B cell (primary cell): ENCODE results near the gene RORC. TPM values are rescaled to one million over a fixed set of nuclear protein-coding genes. Genes with fewer than 3 reads are reported as not detected.

Experiments
- ATAC-seq: fragments of 200-7000 bp; cut with Tn5 transposase; one replicate; pipeline ENCODE4 v1.10.0; 2021; ENCODE audit warnings: low read depth, mild to moderate bottlenecking, moderate number of reproducible peaks, moderate library complexity
- CTCF ChIA-PET: fragments of 350-600 bp; sonication (Branson Sonifier 250); formaldehyde crosslinking; loops from one replicate; lab custom pipeline; 2021; ENCODE audit warnings: antibody characterized with exemption, inconsistent platforms; lab: Charles Lee
- POLR2A ChIA-PET: fragments of 350-600 bp; sonication (Branson Sonifier 250); formaldehyde crosslinking; loops from one replicate; lab custom pipeline; 2021; ENCODE audit warnings: antibody characterized with exemption; lab: Charles Lee
- DNase-seq: peaks from one replicate; pipeline ENCODE4 v3.0.0; 2013
- H2AFZ ChIP-seq: 2 replicates; pipeline ENCODE4 v1.6.1; 2012; ENCODE audit warnings: mild to moderate bottlenecking, low read depth, low read length; ENCODE audit not compliant: insufficient read depth, poor library complexity, severe bottlenecking
- H3K27ac ChIP-seq, 2 donors: 1 replicate in 1 of 2; 2 replicates in 1 of 2; pipeline ENCODE4 v1.5.1; 2012 to 2013; ENCODE audit warnings: low read length in 2 of 2, mild to moderate bottlenecking in 2 of 2, moderate library complexity in 1 of 2
- H3K27me3 ChIP-seq, 4 experiments: fragments of 200-600 bp in 1 of 4; sonication (generic) in 1 of 4; replicated peaks in 1 of 4; 1 replicate in 2 of 4; 2 replicates in 2 of 4; pipeline versions ENCODE4 v1.6.1 to v1.7.0; 2013 to 2016; ENCODE audit warnings: low read length in 3 of 4, mild to moderate bottlenecking in 2 of 4, mixed read lengths in 1 of 4, moderate library complexity in 1 of 4; ENCODE audit not compliant: insufficient read depth in 4 of 4, control insufficient read depth in 3 of 4; ENCODE audit errors: control extremely low read depth in 1 of 4
- H3K36me3 ChIP-seq, 2 experiments: replicated peaks in 1 of 2; 1 replicate in 1 of 2; 2 replicates in 1 of 2; pipeline versions ENCODE4 v1.6.1 to v1.7.1; 2013; ENCODE audit warnings: low read length in 1 of 2; ENCODE audit not compliant: insufficient read depth in 2 of 2, control insufficient read depth in 1 of 2; ENCODE audit errors: control extremely low read depth in 1 of 2, extremely low read depth in 1 of 2
- H3K4me1 ChIP-seq, 2 donors: fragments of 200-600 bp in 1 of 2; sonication (generic) in 1 of 2; 1 replicate in 1 of 2; 2 replicates in 1 of 2; pipeline versions ENCODE4 v1.5.1 to v1.6.1; 2013 to 2017; ENCODE audit warnings: low read length in 2 of 2; ENCODE audit not compliant: control insufficient read depth in 2 of 2, insufficient read depth in 2 of 2
- H3K4me2 ChIP-seq: replicated peaks from 2 replicates; pipeline ENCODE3; 2012; ENCODE audit warnings: mild to moderate bottlenecking, low read depth, low read length; ENCODE audit not compliant: poor library complexity, severe bottlenecking
- H3K4me3 ChIP-seq, 5 experiments: fragments of 200-600 bp in 1 of 5; sonication (generic) in 1 of 5; 1 replicate in 3 of 5; 2 replicates in 2 of 5; pipeline versions ENCODE4 v1.5.1 to v1.7.0; 2011 to 2016; ENCODE audit warnings: low read length in 4 of 5, mild to moderate bottlenecking in 4 of 5, low read depth in 2 of 5, control low read depth in 1 of 5, moderate library complexity in 1 of 5; ENCODE audit not compliant: insufficient read depth in 1 of 5; ENCODE audit errors: control extremely low read depth in 1 of 5, extremely low read depth in 1 of 5
- H3K79me2 ChIP-seq: fragments of 200-600 bp; sonication (generic); one replicate; pipeline ENCODE4 v1.6.0; 2016; ENCODE audit warnings: low read length; ENCODE audit not compliant: control insufficient read depth, insufficient read depth
- H3K9ac ChIP-seq: fragments of 200-600 bp; sonication (generic); 2 replicates; pipeline ENCODE4 v1.6.1; 2017; ENCODE audit warnings: mild to moderate bottlenecking, low read length, moderate library complexity
- H3K9me3 ChIP-seq, 3 donors: one replicate each; pipeline versions ENCODE4 v1.6.1 to v1.7.1; 2013; ENCODE audit warnings: low read length in 2 of 3; ENCODE audit not compliant: control insufficient read depth in 2 of 3, insufficient read depth in 1 of 3; ENCODE audit errors: control extremely low read depth in 1 of 3
- H4K20me1 ChIP-seq: 2 replicates; pipeline ENCODE4 v1.6.0; 2012; ENCODE audit warnings: mild to moderate bottlenecking, low read length; ENCODE audit not compliant: insufficient read depth, control insufficient read depth, poor library complexity, severe bottlenecking
- H3K27ac Mint-ChIP-seq: one replicate; pipeline ENCODE4 v1.8.0; 2021; ENCODE audit warnings: mixed read lengths
- H3K27me3 Mint-ChIP-seq: one replicate; pipeline ENCODE4 v1.8.0; 2021; ENCODE audit warnings: mixed read lengths
- H3K4me1 Mint-ChIP-seq: one replicate; pipeline ENCODE4 v1.8.0; 2021; ENCODE audit warnings: mixed read lengths
- H3K4me3 Mint-ChIP-seq: one replicate; pipeline ENCODE4 v1.8.0; 2021; ENCODE audit warnings: mixed read lengths
- H3K9me3 Mint-ChIP-seq: one replicate; pipeline ENCODE4 v1.8.0; 2022; ENCODE audit warnings: mixed read lengths; ENCODE audit not compliant: insufficient read depth
- CTCF ChIP-seq: fragments of 200-600 bp; IDR thresholded peaks from one replicate; pipeline ENCODE4 v1.8.0; 2022; ENCODE audit warnings: antibody characterized with exemption, mild to moderate bottlenecking
- EZH2 ChIP-seq: IDR thresholded peaks from 2 replicates; pipeline ENCODE4 v1.6.1; 2012; ENCODE audit warnings: borderline replicate concordance, low read depth, mild to moderate bottlenecking, moderate library complexity, low read length; ENCODE audit not compliant: insufficient read depth, poor library complexity, severe bottlenecking
- WGBS: methylation state at CpG from one replicate; pipeline ENCODE4 v1.1.5; 2013; ENCODE audit warnings: missing lambda C conversion rate; ENCODE audit not compliant: insufficient coverage; 5-methylcytosine and 5-hydroxymethylcytosine counted together
- intact Hi-C: fragments of 100-400 bp; cut with micrococcal nuclease; formaldehyde crosslinking; loops from one replicate; pipeline ENCODE4 v1.10.0; 2022
- polyA plus RNA-seq: library from polyadenylated mRNA; depleted of rRNA; stranded (reverse); fragments of >200 nt; gene quantifications from 2 replicates; pipeline ENCODE4 v1.2.3, GENCODE V29; 2012
- total RNA-seq, 2 donors: library from RNA; stranded (reverse); fragments of 120-200 nt in 1 of 2; gene quantifications; 1 replicate in 1 of 2; 2 replicates in 1 of 2; pipeline versions ENCODE4 v1.2.3 to v1.2.4, GENCODE V29; 2013 to 2022

Gene RORC
- total and polyA plus RNA-seq, 2 donors (not counting 1 experiment from before 2014, with no cell fraction given): 0.15 TPM; not detected in 1

DNA sequence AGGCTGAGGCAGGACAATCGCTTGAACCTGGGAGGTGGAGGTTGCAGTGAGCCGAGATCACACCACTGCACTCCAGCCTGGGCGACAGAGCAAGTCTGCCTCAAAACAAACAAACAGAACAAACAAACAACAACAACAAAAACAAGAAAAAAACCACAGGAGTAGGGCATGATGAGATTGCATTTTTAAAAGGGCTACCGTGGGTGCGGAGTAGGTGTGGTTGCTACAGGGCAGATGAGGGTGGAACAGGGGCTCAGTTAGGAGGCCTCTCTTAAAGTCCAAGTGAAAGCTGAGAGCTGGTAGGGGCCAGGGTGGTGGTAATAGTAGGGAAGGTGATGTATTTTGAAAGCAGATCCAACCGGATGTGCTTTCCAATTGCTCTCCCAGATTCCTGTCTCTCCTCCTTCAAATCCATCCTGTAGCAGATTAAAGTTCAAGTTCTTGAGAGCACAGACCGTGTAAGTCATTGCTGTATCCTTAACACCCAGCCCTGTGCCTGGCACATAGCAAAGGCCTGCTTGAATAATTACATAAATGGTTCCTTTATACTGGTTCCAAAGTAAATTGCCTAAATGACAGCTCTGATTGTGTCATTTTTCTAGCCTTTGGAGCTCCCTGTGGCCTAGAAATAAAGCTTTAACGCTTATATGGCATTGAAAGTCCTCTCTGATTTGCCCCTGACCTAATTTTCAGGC, 22.2 kb downstream of the RORC start:
- no peak overlapping the region for H3K27ac Mint-ChIP-seq
- DNase-seq (no peak), ATAC-seq (no peak)
- H2AFZ ChIP-seq: no peak overlapping the region
- peaks cover 15% of the 10 kb centered on the region for H3K27me3 Mint-ChIP-seq
- no peak overlapping the region for H3K4me3 ChIP-seq
- H3K4me1 Mint-ChIP-seq: peaks cover 4% of the 10 kb centered on the region
- intact Hi-C loops: no loop called here
- H3K79me2 ChIP-seq: no peaks in the 10 kb centered on the region
- peaks cover 2 to 3% of the 10 kb centered on the region in 2 donors for H3K4me1 ChIP-seq
- H3K36me3 ChIP-seq: no peaks in the 10 kb centered on the region
- H3K4me2 ChIP-seq: no peak overlapping the region
- H4K20me1 ChIP-seq: no peaks in the 10 kb centered on the region
- CTCF ChIA-PET: no interaction called here
- TF ChIP-seq EZH2 (no peak), CTCF (no peak)
- H3K9ac ChIP-seq: no peak overlapping the region
- H3K9me3 ChIP-seq: no peaks in the 10 kb centered on the region
- no peak overlapping the region for H3K4me3 Mint-ChIP-seq
- no peaks in the 10 kb centered on the region for H3K9me3 Mint-ChIP-seq
- 67% methylated on average over 2 of the region's 8 CpGs for WGBS
- POLR2A ChIA-PET: interaction anchor here (0.6 kb wide), 1 partner anchor 580 kb away, joined by 6 read pairs; no protein-coding TSS in a partner anchor
- no peak overlapping the region for H3K27ac ChIP-seq
- H3K27me3 ChIP-seq: no peaks in the 10 kb centered on the region

- Histone ChIP-seq H3K9me3 (no peaks in the 10 kb centered on the region), H3K9ac (no peak overlapping the region), H3K36me3 (no peaks in the 10 kb centered on the region), H3K27ac (no peak overlapping the region), H3K27me3 (no peaks in the 10 kb centered on the region), H3K4me2 (no peak overlapping the region), H2AFZ (no peak overlapping the region), H4K20me1 (no peaks in the 10 kb centered on the region), H3K4me3 (no peak overlapping the region), H3K79me2 (no peaks in the 10 kb centered on the region), H3K4me1 (peaks cover 6 to 9% of the 10 kb centered on the region in 2 donors)
- ChIA-PET CTCF (interaction anchor here (1.4 kb wide), 1 partner anchor 29 kb away, joined by 4 read pairs; no protein-coding TSS in a partner anchor), POLR2A (no interaction called here)
- WGBS: no CpG with 5 or more reads among the region's 1 CpG
- ATAC-seq (no peak), DNase-seq (no peak)
- Mint-ChIP-seq H3K4me3 (no peak overlapping the region), H3K4me1 (peaks cover 9% of the 10 kb centered on the region), H3K27me3 (peaks cover 13% of the 10 kb centered on the region), H3K9me3 (no peaks in the 10 kb centered on the region), H3K27ac (no peak overlapping the region)
- no peak for TF ChIP-seq EZH2
- no peak for TF ChIP-seq CTCF
- intact Hi-C loops: no loop called here
Observed at GRCh38 chr1:151807766-151808165, 23.8 kb downstream of the RORC start.
